ENCODE data around the gene NOD2.

GRCh38 chr16:50711862-50712559 is 18.6 kb downstream of the NOD2 start:
- TF ChIP-seq CTCF (conservative IDR thresholded peaks at IDR 0.05), result no peak
- no peak for TF ChIP-seq ZFX (IDR thresholded peaks at IDR 0.05)

Measured in C4-2B (cell line).